ENCODE results near the gene HHIPL1.

The HHIPL1 gene

GRCh38 chr14:99718031-99718810 lies 73.3 kb downstream of the HHIPL1 start:
- DNase-seq (ENCODE audit: low spot score), result no peak

GRCh38 chr14:99718811-99719192 lies 73.9 kb downstream of the HHIPL1 start:
- DNase-seq (ENCODE audit: low spot score), result no peak

GRCh38 chr14:99720941-99721791 lies 76.2 kb downstream of the HHIPL1 start:
- DNase-seq (ENCODE audit: low spot score), result no peak

DNA sequence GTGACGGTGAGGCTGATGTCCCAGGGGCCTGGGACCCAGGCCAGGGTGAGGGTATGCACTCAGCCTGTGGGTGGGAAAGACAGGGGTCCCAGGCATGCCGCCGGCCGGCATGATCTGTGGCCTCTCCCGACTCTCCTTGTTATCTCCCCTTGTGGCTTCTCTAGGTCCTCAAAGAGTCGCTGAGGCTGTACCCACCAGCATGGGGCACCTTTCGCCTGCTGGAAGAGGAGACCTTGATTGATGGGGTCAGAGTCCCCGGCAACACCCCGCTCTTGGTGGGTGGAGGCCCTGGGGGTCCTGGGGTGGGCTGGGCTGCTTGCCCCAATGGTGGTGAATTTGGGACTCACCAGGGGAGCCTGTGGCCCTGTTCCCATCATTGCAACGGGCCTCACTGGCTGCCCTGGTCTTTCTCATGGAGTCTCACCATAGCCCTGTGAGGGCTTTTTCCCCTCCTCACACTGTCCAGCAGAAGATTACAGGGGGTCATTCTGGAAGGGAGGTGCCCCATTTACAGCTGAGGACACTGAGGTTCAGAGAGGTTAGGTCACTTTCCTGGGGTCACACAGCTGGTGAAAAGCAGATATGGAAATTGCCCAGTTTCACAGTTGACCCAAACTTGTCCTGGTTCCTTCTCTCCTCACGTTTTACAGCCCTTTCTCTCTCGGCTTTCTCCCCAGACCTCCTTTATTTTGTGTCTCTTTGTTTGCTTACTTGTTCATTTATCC lies 77.0 kb downstream of the HHIPL1 start:
- no peak for DNase-seq (ENCODE audit: low spot score)

DNA sequence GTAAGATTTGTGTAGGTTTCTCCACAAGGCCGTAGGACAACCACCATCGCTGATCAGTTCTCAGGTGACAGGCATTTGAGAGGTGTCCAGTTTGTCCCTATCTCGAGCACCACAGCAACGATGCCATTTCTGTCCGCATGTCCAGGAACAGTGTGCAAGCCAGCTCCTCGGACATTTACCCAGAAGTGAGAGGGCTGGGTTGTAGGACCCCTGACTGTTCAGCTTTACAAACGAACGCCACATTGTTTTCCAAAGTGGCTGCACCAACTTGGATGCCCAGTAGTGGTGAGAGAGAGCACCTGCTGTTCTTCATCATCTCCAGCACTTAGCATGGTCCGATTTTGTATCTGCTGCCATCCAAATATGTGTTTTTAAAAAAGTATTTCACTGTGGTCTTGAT lies 77.8 kb downstream of the HHIPL1 start:
- no peak for DNase-seq (ENCODE audit: low spot score)

DNA sequence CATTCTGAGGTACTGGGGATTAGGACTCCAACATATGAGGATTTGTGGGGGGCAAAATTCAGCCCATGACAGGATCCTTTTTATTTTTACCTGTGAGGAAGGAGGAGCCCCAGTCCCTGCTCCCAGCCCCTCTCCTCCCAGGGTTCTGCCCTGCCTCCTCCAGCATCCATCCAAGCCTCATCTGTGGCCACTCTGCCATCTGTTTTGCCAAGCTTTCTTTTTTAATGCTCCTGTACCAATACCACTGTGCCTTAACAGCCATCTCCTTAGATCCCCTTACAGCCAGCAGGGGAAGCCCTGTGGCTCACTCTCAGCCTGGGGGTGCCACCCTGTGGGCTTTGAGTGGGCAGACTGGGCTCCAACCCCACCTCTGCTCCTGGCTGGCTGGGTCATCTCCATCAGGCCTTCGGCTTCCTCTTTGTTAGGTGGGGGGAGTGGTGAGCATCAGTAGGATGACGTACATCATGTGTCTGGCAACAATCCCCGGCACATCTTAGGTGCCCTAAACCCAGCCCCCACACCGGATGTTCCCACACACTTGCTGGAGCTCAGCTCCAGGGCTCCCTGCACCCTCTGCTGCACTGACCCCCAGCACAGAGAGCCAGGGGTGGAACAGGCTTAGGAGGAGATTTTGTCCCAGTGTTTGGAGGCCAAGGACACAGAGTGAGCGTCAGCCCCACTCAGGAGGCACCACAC lies 79.4 kb downstream of the HHIPL1 start:
- DNase-seq (ENCODE audit: low spot score), result no peak

- DNase-seq (ENCODE audit: low spot score), result no peak
Measured at GRCh38 chr14:99724939-99725773, 80.2 kb downstream of the HHIPL1 start.

DNA sequence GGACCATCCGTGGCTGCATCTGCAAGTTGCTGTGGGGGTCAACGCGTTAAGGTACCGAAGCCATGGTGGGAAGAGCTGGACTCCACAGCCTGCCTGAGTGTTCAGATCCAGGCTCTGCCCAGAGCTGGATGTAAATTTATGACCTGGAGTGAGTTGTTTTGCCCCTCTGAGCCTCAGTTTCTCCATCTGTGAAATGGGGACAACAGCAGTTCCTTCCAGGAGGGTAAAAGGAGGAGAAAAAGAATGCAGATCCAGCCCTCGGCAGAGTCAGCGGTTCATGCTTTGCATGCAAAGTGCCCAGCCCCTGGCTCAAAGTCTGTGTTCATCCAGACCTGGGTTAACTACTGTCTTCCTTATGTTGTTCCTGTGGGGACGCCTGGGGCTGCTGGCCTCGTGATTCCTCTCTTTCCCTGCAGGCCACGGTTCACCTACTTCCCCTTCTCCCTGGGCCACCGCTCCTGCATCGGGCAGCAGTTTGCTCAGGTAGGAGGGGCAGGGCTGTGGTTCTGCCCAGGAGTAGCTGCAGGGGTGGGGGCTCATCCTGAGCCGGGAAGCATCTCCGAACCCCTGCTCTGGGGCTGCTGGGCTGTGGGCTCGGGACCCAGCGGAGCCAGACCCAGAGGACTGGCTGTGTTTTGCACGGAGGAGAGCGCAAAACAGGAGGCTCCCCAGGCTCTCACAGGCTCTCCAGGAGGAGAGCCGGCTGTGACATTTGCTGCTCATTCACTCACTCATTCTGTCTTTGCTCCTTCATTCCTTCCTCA lies 81.0 kb downstream of the HHIPL1 start:
- DNase-seq (ENCODE audit: low spot score), result no peak

- DNase-seq (ENCODE audit: low spot score), result no peak
Measured at GRCh38 chr14:99726538-99727095, 81.7 kb downstream of the HHIPL1 start.

GRCh38 chr14:99727096-99727870 lies 82.4 kb downstream of the HHIPL1 start:
- DNase-seq (ENCODE audit: low spot score), result no peak

GRCh38 chr14:99728231-99728920 lies 83.4 kb downstream of the HHIPL1 start:
- DNase-seq (ENCODE audit: low spot score), result no peak

DNA sequence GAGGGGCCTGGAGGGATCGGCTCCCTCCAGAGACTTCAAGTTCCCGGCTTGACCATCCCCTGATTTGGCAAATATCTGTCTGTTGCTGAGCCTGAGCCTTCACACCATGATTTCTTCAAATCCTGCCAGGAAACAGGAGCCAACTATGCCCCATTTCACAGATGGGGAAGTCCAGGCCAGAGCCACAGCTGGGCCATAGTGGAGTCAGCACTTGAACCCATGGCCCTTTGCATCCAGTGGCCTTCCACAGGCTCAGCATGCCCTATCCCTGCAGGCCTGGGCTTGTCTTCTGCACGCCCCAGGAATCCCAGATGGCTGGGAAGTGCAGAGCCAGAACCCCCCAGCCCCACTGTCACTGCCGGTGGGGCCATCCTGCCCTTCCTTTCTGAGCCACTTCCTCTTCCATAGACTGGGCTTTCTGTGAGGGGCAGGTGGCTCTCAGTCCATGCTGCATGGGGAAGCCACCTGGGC lies 84.1 kb downstream of the HHIPL1 start:
- no peak for DNase-seq (ENCODE audit: low spot score)
